ENCODE results near the gene CSF2RB. TPM values are rescaled to one million over a fixed set of nuclear protein-coding genes. Genes with fewer than 3 reads are reported as not detected.

The CSF2RB gene
- total RNA-seq, 4 donors from 2014 or later = 3.9 to 13.6 (median 4.7) TPM

DNA sequence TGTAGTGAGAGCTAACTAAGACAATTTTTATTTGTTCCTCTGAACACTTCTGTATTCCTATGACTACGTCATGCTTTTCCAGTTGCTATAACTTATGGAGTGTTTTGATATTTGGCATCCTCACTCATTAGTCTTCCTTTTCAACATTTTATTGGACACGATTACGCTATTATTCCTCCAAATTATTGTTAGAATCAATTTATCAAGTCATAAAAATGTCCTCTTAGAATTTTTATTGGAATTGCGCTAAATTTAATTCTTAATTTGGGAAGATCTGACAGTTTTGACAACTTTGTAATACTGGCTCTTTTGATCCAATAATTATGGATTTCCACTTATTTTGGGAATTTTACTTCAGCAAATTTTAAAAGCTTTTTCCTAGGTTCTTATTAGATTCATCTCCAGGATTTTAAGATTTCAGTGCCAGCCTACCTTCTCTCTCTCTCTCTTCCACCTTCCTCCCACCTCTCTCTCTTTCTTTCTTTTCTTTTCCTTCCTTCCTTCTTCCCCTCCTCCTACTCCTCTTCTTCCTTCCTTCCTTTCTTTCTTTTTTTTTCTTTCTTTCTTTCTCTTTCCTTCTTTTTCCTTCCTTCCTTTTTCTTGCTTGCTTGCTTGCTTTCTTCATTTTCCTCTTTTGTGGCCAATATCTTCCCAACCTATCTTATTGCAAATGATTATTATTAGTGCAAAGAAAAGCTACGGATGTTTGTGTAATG lies 55.0 kb downstream of the CSF2RB start:
- TF ChIP-seq POLR2A (IDR thresholded peaks at IDR 0.05) = no peak
- TF ChIP-seq POLR2AphosphoS5 (IDR thresholded peaks at IDR 0.05) = no peak
- no peak for TF ChIP-seq EP300 (IDR thresholded peaks at IDR 0.05)
- no peak for TF ChIP-seq CTCF (IDR thresholded peaks at IDR 0.05)
- Histone ChIP-seq H3K36me3 (no peaks in the 10 kb centered on the region), H3K27ac (no peak overlapping the region), H3K9me3 (no peaks in the 10 kb centered on the region), H3K4me1 (peaks cover 18% of the 10 kb centered on the region), H3K4me3 (no peak overlapping the region), H3K27me3 (no peaks in the 10 kb centered on the region)
- WGBS = 92% methylated on average over 5 of the region's 5 CpGs
- DNase-seq (ENCODE audit: low spot score in 2 of 2) = no peak

GRCh38 chr22:36971341-36972125 lies 58.1 kb downstream of the CSF2RB start:
- peaks cover 18% of the 10 kb centered on the region for H3K4me1 ChIP-seq
- H3K36me3 ChIP-seq = no peaks in the 10 kb centered on the region
- no peak overlapping the region for H3K4me3 ChIP-seq
- no peak for DNase-seq (ENCODE audit: low spot score in 2 of 2)
- 52% methylated on average over 19 of the region's 19 CpGs for WGBS
- no peak for TF ChIP-seq POLR2AphosphoS5 (IDR thresholded peaks at IDR 0.05)
- TF ChIP-seq POLR2A (IDR thresholded peaks at IDR 0.05) = no peak
- TF ChIP-seq EP300 (IDR thresholded peaks at IDR 0.05) = no peak
- no peak for TF ChIP-seq CTCF (IDR thresholded peaks at IDR 0.05)
- H3K27me3 ChIP-seq = no peaks in the 10 kb centered on the region
- no peaks in the 10 kb centered on the region for H3K9me3 ChIP-seq
- H3K27ac ChIP-seq = no peak overlapping the region

DNA sequence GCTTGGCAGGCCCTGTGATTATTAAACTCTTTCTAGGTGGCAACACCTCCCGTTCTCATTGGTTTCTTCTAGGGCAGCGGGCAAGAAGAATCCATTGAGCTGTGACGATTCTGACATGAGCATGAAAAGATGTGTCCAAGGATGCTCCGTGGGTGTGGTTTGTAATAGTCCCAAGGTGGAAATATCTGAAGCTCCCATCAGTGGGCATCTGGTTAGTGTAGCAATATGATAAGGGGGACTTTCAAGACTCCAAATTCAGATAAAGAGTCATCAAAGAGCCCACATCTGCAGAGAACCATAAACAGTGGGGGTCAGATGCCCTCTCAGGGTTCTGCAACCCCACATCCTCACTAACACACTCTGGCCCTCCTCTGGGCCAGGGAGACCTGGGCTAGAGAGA lies 63.2 kb downstream of the CSF2RB start:
- no peak overlapping the region for H3K4me3 ChIP-seq
- DNase-seq (ENCODE audit: low spot score in 2 of 2) = no peak
- peaks cover 21% of the 10 kb centered on the region for H3K4me1 ChIP-seq
- H3K36me3 ChIP-seq = no peaks in the 10 kb centered on the region
- H3K27ac ChIP-seq = no peak overlapping the region
- no peaks in the 10 kb centered on the region for H3K9me3 ChIP-seq
- TF ChIP-seq CTCF (IDR thresholded peaks at IDR 0.05) (no peak), EP300 (IDR thresholded peaks at IDR 0.05) (no peak), POLR2A (IDR thresholded peaks at IDR 0.05) (no peak), POLR2AphosphoS5 (IDR thresholded peaks at IDR 0.05) (no peak)
- no peaks in the 10 kb centered on the region for H3K27me3 ChIP-seq
- WGBS = 81% methylated on average over 4 of the region's 4 CpGs

- no peak overlapping the region for H3K27ac ChIP-seq
- H3K27me3 ChIP-seq = no peaks in the 10 kb centered on the region
- H3K9me3 ChIP-seq = no peaks in the 10 kb centered on the region
Measured at GRCh38 chr22:36977401-36977861, 64.0 kb downstream of the CSF2RB start.

More at GRCh38 chr22:36977401-36977861, 64.0 kb downstream of the CSF2RB start:
- no peak for TF ChIP-seq POLR2AphosphoS5 (IDR thresholded peaks at IDR 0.05)
- TF ChIP-seq CTCF (IDR thresholded peaks at IDR 0.05) = peak in 1 of 2 donors; percentile 9
- Histone ChIP-seq H3K4me3 (peak overlapping the region; percentile 39), H3K4me1 (peaks cover 13% of the 10 kb centered on the region), H3K36me3 (no peaks in the 10 kb centered on the region)
- peak in 1 of 2 donors; percentile 76 for DNase-seq (ENCODE audit: low spot score in 2 of 2)
- WGBS = 23% methylated on average over 6 of the region's 13 CpGs

Measured in suprapubic skin (tissue), 4 donors.